Measurements from ENCODE around the gene FLNB. TPM values are rescaled to one million over a fixed set of nuclear protein-coding genes. Genes with fewer than 3 reads are reported as not detected.
A peak's percentile ranks its signal among the peaks of the same experiment; 100 is the strongest.
"Not testable (repeated sequence)": the region's sequence is repeated elsewhere in the genome, so short reads cannot be mapped to it uniquely, and the experiment has no call there.

The FLNB gene
- total and polyA plus RNA-seq, 2 of the 8 experiments (the other 6 are each of a cell fraction or from before 2014, with no cell fraction given), result 72.3 to 118 TPM

DNA sequence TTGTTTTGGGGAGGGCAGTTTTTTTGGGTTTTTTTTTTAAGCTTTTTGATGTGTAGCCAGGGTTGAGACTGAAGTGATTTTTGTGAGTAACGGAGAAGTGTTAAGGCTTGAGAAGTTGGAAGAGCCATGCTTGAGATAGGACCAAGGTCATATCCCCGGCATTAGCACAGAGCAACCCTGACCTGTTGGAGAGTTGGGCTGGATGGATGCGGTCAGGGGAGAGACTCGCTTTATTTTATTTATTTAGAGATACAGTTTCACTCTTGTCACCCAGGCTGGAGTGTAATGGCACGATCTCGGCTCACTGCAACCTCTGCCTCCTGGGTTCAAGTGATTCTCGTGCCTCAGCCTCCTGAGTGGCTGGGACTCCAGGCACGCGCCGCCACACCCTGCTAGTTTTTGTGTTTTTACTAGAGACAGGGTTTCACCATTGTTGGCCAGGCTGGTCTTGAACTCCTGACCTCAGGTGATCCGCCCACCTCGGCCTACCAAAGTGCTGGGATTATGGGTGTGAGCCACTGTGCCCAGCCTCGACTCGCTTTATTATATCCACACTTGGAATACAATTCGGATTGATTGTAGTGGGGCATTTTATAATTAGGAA lies 43.5 kb downstream of the FLNB start:
- WGBS, 2 experiments (ENCODE audit: extremely low coverage in 1 of 2, insufficient coverage in 1 of 2, insufficient read length in 1 of 2, insufficient replicate concordance in 2 of 2, low coverage in 1 of 2, low lambda C conversion rate in 2 of 2, missing lambda C conversion rate in 1 of 2), result 89% methylated on average over 15 of the region's 15 CpGs; no CpG with 5 or more reads in 1 of the 2 experiments
- H2BK12ac ChIP-seq (ENCODE audit: low read depth, low read length); H2BK20ac ChIP-seq (ENCODE audit: low read length); H3K23me2 ChIP-seq (ENCODE audit: low read depth, low read length); H3K9ac ChIP-seq (replicated peaks in 1 of 4; ENCODE audit: extremely low read depth in 1 of 4, low read depth in 3 of 4, low read length in 3 of 4); FAIRE-seq; H3K27ac ChIP-seq (ENCODE audit: low read depth, low read length); H3K18ac ChIP-seq (ENCODE audit: extremely low read depth, low read length); H3K14ac ChIP-seq (ENCODE audit: insufficient read length); H2BK120ac ChIP-seq (replicated peaks; ENCODE audit: low read depth, low read length); H3K36me3 ChIP-seq (ENCODE audit: control insufficient read depth in 2 of 4, insufficient read depth in 4 of 4, low read length in 3 of 4); H3K4ac ChIP-seq (replicated peaks; ENCODE audit: insufficient read length, low read depth, low read length); H2BK5ac ChIP-seq (ENCODE audit: low read depth, low read length); H3K23ac ChIP-seq (ENCODE audit: insufficient read length); H4K5ac ChIP-seq (ENCODE audit: insufficient read length, low read depth, low read length); H3K4me3 ChIP-seq (ENCODE audit: extremely low read depth in 1 of 4, insufficient read depth in 2 of 4, low read depth in 3 of 4, low read length in 4 of 4); H2AFZ ChIP-seq (ENCODE audit: low read length); H3K9me3 ChIP-seq (ENCODE audit: insufficient read depth in 2 of 2, low read depth in 1 of 2, low read length in 1 of 2); H4K91ac ChIP-seq (replicated peaks; ENCODE audit: insufficient read length, low read length); H2BK15ac ChIP-seq (ENCODE audit: low read length); DNase-seq (ENCODE audit: low read depth in 1 of 2, low spot score in 2 of 2); H4K8ac ChIP-seq (ENCODE audit: extremely low read depth, insufficient read depth, low read length); H3K56ac ChIP-seq (replicated peaks; ENCODE audit: insufficient read length, low read depth, low read length); H3K27me3 ChIP-seq (replicated peaks in 1 of 4; ENCODE audit: control insufficient read depth in 3 of 4, extremely low read depth in 1 of 4, insufficient read depth in 3 of 4, low read length in 3 of 4): not testable (repeated sequence)
- CTCF ChIA-PET (ENCODE audit: partially characterized antibody), result interaction anchor here (1.3 to 2.8 kb wide), 7 partner anchors 12 to 116 kb away, joined by 3 to 19 read pairs (median 7); partner anchors contain the start of gene FLNB
- Histone ChIP-seq H3K4me1 (replicated peaks in 1 of 4; ENCODE audit: control insufficient read depth in 3 of 4, insufficient read depth in 4 of 4, low read length in 3 of 4) (peaks cover 11 to 25% (median 19%) of the 10 kb centered on the region in 4 experiments), H3K4me2 (ENCODE audit: insufficient read depth in 1 of 2, low read depth in 2 of 2, low read length in 2 of 2) (0 out of 4 replicates have a peak overlapping the region, but pooled peaks of 1 of the 2 experiments have one; percentile 22), H3K79me1 (ENCODE audit: low read depth, low read length) (peaks cover 16% of the 10 kb centered on the region), H4K20me1 (replicated peaks in 1 of 2; ENCODE audit: control insufficient read depth in 1 of 2, insufficient read depth in 2 of 2, low read length in 2 of 2) (peaks cover 3 to 10% of the 10 kb centered on the region in 2 experiments), H3K79me2 (ENCODE audit: control insufficient read depth in 1 of 2, insufficient read depth in 2 of 2, low read length in 2 of 2) (peaks cover 12 to 92% of the 10 kb centered on the region in 2 experiments), H2AK5ac (ENCODE audit: low read depth, low read length) (peak overlapping the region; percentile 79; the same call in 1 of the 2 replicates)
- POLR2A ChIA-PET (ENCODE audit: partially characterized antibody), result interaction anchor here (1.6 to 3.0 kb wide), 3 partner anchors 10 to 19 kb away, joined by 3 to 12 read pairs (median 4); no protein-coding TSS in a partner anchor
